NCI-H187 treated with DMSO at 0.1 percent for 48 hours (cell line): Measurements from ENCODE around the gene SGSH.

Experiments used
- DNase-seq: peaks from one replicate; lab custom pipeline; 2025; lab: John Stamatoyannopoulos, UW

The SGSH gene

GRCh38 chr17:80227156-80227555 lies 7.0 kb upstream of the SGSH start:
- no peak for DNase-seq

GRCh38 chr17:80225230-80225629 lies 5.1 kb upstream of the SGSH start:
- no peak for DNase-seq

GRCh38 chr17:80224683-80225082 lies 4.5 kb upstream of the SGSH start:
- no peak for DNase-seq

- no peak for DNase-seq
Measured at GRCh38 chr17:80223838-80224497, 3.8 kb upstream of the SGSH start.

DNA sequence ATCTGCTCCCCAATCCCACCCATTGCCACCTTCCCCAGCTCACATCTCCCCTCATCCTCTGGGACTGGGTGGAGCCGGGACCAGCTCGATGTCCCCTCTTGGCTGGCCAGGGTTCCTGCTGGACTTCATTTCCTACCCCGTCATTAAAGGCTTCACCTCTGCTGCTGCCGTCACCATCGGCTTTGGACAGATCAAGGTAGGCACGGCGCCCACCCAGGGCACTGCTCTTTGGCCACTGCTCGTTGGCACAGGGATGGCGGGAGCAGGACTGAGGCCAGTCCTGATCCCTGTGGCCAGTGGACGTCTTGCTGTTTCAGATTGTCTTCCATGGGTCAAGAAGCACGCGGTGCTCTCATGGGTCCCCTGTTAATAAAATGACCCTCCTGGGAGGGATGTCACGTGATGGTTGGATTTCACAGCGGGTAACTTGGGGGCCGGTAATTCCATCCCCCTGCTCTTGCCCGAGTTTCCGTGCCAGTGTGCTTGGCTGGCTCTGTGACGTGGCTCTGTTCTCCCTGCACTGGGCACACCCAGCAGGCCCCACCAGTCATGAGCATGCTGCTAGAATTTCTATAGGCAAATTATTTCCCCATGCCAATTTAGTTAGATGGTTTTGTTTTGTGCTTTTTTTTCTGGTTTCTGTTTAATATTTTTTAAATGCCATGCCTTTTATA lies 3.1 kb upstream of the SGSH start:
- no peak for DNase-seq

GRCh38 chr17:80222376-80223141 lies 2.4 kb upstream of the SGSH start:
- DNase-seq, result no peak

GRCh38 chr17:80221351-80222105 lies 1.4 kb upstream of the SGSH start:
- no peak for DNase-seq

DNA sequence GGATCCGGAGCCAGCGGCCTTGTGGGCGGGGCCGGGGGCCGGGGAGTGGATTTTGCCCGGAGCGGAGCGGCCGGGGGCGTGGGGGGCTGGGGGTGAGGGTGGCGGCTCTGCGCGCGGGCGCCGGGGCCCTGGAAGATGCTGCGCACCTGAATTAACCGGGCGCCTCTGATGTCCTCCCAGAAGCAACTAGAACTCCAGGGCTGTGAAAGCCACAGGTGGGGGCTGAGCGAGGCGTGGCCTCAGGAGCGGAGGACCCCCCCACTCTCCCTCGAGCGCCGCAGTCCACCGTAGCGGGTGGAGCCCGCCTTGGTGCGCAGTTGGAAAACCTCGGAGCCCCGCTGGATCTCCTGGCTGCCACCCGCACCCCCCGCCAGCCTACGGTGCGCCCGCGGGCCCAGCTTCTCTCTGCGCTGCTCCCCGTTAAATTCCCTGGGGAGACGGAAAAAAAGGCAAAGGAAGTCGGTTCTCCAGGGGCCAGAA lies 643 bp upstream of the SGSH start:
- no peak for DNase-seq

- DNase-seq, result no peak
Measured at GRCh38 chr17:80219763-80220053, 425 bp downstream of the SGSH start.

DNA sequence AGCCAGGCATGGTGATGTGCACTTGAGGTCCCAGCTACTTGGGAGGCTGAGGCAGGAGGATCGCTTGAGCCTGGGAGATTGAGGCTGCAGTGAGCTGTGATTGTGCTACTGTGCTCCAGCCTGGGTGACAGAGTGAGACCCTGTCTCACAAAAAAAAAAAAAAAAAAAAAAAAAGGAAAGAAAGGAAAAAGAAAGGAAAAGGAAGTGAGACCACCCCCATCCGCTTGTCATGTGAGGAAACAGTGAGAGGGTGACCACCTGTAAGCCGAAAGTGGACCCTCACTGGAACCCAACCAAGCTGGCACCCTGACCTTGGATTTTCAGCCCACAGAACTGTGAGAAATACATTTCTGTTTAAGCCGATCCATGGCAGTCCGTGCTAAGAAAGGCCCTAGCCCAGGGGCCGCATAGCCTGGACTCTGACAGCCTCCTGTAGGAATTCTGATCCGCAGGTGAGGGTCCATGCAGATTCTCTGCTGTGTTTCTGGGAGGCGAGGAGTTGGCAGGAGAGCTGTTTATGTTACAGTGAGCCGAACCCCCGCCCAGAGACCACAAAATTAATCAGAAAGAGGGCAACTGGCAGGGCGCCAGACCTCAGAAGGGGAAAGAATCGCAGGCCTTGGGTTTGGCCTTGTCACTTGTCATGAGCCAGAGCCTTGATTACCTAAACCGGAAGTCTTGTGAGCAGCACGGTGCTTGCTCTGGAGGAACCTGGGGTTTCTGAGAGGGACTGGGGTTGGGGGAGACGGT lies 945 bp downstream of the SGSH start:
- DNase-seq, result no peak

DNA sequence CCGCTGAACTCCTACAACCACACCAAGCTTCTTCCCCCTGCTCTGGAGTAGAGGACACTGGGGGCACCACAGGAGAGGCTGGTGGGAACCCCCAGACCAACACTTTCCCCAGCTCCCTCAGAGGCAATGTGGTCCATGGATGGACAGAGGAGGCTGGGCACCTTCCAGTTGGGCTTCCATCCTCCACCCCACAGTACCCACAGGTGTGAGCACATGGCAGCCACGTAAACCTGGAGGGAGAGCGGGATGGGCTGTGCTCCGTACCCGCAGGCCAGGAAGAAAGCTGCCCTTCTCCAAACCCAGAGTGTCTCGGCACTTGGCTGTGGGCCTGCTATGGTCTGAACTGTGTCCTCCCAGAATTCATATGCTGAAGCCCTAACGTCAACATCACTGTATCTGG lies 1.7 kb downstream of the SGSH start:
- no peak for DNase-seq

DNA sequence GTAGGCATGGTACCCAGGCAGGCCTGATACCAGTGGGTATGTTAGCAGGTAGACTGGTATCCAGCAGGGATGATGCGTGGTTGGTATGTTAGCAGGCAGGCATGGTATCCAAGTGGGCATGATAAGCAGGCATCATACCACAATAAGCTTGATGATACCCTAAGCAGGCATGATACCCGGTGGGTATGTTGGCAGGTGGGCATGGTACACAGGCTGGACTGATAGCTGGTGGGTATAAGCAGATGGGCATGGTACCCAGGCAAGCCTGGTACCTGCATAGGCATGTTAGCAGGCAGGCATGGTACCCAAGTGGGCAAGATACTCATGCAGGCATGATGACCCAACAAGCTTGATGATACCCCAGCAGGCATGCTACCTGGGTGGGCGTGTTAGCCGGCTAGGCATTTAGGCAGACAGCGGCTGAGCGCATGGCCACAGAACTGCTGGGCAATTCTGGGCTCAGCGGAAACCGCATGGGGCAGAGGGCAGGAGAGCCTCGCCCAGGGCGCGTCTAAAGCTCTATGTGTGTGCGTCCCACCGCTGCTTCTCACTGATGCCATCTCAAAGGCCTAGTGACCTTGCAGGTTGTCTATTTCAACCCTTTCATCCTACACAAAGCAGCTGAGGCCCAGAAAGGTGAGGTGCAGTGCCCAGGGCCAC lies 2.3 kb downstream of the SGSH start:
- DNase-seq, result no peak

DNA sequence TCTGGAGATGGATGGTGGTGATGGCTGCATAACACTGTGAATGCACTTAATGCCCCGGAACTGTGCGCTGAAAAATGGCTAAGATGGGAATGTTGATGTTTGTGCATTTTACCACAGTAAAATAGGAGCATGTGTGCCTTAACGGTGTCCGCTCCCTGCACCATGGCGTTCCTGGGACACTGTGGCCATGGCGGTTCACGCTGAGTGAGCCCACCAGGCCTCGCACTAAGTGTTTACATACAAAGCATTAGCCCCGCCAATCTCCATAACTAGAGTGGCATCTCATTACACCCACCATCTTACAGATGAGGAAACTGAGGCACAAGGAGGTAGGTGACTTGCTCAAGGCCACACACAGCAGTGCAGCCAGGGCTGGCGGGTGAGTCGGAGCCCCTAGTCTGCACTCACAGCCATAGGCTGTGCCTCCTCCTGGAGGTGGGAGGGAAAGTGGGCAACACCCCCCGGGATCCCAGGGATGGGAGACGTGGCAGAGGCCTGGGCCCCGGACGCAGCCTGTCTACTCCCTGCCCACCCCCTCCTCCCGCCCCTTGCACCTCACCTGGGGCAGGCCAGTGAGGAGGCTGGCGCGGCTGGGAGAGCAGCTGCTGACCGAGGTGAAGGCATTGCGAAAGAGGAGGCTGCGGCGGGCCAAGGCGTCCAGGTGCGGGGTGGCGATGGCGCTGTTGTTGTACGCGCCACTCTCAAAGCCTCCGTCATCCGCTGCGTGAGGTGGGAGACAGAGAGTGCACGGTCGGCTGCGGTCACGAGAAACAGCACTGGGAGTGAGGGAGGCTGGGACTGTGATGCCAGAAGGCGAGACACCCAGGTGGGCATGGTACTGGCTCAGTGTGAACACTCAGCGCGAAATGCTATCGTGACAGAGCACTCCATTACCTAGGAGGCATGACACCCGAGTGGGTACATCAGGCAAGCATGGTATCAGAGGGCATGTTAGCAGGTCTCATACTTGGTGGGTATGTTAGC lies 3.4 kb downstream of the SGSH start:
- no peak for DNase-seq

DNA sequence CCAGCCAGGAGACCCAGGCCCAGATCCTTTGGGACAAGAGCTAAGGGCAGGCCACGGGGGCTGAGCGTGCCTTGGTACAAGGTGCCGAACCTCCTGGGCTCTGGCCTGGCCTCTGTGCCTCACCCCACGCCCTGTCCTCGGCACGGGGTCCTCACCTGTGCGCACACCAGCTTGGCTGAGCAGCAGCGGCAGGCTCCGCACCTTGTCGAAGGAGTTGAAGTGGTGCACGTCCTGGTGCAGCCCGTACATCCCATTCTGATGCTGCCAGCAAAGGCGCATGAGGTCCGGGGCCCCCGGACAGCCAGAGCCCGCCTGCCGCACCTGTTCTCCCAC lies 5.3 kb downstream of the SGSH start:
- no peak for DNase-seq

- DNase-seq, result no peak
Measured at GRCh38 chr17:80214012-80214877, 5.9 kb downstream of the SGSH start.

DNA sequence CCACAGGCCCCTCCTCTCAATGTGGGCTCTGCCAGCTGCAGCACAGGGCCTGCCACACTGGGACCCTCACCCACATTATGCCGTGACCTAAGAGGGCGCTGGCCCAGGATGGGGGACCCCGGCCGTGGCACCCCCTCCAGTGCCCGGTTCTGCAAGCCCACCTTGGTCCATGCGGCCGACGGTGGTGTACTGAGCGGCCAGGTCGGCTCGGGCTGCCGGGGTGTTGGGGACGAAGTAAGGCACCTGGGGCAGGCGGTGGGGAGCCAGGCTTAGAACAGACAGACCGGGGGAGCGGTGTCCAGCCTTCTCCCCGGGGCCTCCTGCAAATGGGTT lies 6.5 kb downstream of the SGSH start:
- no peak for DNase-seq

GRCh38 chr17:80212962-80213642 lies 7.0 kb downstream of the SGSH start:
- no peak for DNase-seq

GRCh38 chr17:80212511-80212910 lies 7.6 kb downstream of the SGSH start:
- no peak for DNase-seq

DNA sequence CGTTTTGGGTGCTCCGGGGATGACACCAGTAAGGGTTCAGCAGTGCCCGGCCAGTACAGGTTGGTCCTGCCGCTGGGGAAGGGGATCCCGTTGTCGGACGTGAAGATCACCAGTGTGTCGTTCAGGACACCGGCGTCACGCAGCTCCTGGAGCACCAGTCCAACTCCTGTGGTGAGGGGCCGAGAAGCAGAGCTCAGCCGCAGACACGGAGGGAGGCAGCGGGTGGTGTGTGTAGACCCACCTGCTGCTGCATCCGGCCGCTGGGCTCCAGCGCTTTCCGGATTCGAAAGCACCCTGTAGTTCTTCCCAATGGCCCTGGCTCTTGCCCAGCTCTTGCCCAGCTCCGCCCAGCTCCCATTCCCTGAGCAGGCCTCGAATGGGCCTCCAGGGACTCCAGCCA lies 8.0 kb downstream of the SGSH start:
- DNase-seq, result no peak
